Measurements from ENCODE around the gene POU2AF3.
A peak's percentile ranks its signal among the peaks of the same experiment; 100 is the strongest.
"Not testable (repeated sequence)": the region's sequence is repeated elsewhere in the genome, so short reads cannot be mapped to it uniquely, and the experiment has no call there.

POU2AF3 gene

DNA sequence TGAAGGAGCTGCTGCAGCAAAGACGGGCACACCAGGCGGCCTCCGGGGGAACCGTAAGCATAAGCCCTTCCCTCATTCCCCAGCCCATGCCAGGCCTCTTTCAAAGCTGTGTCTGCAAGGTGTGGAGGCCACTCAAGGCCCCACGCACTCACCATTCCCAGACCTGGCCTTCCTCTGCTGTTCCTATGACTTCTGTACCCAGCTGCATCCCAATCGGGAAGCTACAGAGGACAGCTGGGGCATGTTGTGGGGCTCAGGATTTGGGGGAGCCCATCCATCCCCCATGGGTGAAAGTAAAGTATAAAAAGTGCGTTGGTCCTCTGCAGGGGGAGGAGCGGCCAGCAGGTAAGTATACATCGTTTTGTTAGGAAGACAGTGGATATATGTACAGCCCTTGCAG, 2.2 kb downstream of the POU2AF3 start:
- no peak for FAIRE-seq
- DNase-seq (ENCODE audit: low spot score), result no peak

GRCh38 chr11:111301004-111301841, 2.9 kb downstream of the POU2AF3 start:
- FAIRE-seq (no peak), DNase-seq (ENCODE audit: low spot score) (no peak)

DNA sequence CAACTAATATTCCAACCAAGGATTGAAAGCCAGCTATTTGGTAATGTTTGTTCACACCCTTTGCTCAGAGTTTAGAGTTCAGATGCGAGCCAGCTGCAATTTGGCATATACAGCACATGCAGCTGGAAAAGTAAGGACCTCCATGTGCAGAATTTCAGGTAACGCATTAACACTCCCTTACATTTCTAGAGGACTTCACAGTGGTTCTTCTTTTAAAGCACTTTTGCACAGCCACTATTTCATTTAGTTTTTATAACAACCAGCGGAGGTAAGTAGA, 3.4 kb downstream of the POU2AF3 start:
- FAIRE-seq (no peak), DNase-seq (ENCODE audit: low spot score) (no peak)

DNA sequence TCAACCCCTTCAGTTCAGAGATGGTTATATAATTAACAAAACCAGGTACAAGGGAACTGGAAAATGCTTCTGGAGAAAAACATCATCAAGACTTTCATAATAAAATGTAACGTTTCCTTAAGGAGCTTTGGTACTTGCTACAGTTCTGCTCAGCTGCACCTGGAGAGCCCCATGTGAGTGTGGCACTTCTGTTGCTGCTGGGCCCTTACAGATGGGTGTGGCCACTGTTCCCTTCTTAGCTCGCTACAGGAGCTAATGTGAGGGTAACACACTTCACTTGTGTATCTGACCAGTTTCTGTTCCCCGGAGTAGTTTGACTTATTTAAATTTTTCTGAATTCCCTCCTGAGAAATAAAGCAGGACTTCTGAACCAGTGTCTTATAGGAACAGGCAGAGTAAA, 4.0 kb downstream of the POU2AF3 start:
- DNase-seq (ENCODE audit: low spot score) (no peak), FAIRE-seq (no peak)

- FAIRE-seq (no peak), DNase-seq (ENCODE audit: low spot score) (no peak)
Measured at GRCh38 chr11:111303461-111303860, 5.1 kb downstream of the POU2AF3 start.

- peak; percentile 13 for FAIRE-seq
Measured at GRCh38 chr11:111305162-111305802, 6.9 kb downstream of the POU2AF3 start.

DNA sequence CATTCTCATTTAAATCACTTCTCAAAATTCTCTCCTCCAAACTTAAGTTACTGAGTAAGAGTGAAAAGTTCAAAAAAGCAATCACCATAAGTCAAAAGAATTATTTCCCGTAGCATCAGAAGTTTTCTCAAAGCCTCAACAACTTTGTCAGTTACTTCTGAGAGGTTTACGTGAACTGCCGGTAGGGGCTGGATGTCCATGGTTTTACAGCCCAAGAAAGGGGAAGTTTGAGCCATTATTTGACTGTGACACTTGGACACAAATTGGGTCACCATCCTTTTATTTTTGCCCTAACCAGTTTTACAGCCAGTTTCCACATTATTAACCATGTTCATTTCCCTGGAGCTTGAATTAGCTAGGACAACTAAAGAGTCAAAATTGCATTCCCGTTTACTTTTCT, 7.5 kb downstream of the POU2AF3 start:
- DNase-seq (ENCODE audit: low spot score), result no peak
- no peak for FAIRE-seq

More at GRCh38 chr11:111305162-111305802, 6.9 kb downstream of the POU2AF3 start:
- DNase-seq (ENCODE audit: low spot score), result no peak

DNA sequence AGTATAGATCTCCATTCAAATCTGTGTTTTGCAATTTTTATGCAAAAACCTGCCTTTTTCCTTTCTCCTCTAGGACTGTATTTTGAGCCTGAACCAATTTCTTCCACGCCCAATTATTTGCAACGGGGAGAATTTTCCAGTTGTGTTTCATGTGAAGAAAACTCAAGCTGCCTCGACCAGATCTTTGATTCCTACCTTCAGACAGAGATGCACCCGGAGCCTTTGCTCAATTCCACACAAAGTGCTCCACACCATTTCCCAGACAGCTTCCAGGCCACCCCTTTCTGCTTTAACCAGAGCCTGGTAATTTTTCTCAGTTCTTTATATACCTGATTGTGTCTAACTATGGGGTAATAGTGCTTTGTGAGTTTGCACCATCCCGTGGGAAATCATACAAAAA, 8.0 kb downstream of the POU2AF3 start:
- no peak for DNase-seq (ENCODE audit: low spot score)
- FAIRE-seq, result no peak

DNA sequence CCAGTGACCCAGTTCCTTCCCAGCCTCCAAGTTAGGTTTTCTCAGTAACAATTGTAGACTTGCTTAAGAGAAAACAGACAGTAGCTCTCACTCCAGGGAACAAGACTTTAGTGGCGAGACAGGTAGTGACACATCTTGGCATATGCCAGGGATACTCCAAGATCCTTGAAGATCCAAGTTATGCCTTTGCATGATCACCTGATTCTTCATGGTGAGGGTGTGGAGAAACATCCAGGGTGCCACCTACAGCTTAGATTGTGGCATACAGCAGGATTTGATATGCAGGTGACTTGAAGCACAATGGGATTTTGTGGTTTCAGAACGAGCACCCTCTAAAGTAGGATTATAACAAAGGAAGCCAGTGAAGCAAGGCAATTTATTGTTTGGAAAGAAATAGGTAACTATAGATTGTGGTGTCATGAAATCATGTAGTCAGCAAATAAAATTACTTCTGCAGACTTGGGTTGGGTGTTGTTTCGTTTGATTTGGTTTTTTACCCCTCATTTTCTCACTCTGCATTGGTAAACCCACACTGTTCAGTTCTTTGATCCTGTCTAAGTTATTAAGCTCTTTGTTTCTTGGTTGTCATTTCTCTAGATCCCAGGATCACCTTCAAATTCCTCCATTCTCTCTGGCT, 9.2 kb downstream of the POU2AF3 start:
- no peak for FAIRE-seq
- DNase-seq (ENCODE audit: low spot score), result no peak

DNA sequence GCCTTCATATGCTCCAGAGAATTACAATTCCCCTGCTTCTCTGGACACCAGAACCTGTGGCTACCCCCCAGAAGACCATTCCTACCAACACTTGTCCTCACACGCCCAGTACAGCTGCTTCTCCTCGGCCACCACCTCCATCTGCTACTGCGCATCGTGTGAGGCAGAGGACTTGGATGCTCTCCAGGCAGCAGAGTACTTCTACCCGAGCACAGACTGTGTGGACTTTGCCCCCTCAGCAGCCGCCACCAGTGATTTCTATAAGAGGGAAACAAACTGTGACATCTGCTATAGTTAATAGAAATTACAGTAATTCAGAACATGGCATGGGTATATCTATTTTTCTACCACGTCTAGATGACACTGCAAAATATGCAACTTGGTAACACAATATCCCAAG, 9.8 kb downstream of the POU2AF3 start:
- DNase-seq (ENCODE audit: low spot score) (no peak), FAIRE-seq (peak; percentile 27)

DNA sequence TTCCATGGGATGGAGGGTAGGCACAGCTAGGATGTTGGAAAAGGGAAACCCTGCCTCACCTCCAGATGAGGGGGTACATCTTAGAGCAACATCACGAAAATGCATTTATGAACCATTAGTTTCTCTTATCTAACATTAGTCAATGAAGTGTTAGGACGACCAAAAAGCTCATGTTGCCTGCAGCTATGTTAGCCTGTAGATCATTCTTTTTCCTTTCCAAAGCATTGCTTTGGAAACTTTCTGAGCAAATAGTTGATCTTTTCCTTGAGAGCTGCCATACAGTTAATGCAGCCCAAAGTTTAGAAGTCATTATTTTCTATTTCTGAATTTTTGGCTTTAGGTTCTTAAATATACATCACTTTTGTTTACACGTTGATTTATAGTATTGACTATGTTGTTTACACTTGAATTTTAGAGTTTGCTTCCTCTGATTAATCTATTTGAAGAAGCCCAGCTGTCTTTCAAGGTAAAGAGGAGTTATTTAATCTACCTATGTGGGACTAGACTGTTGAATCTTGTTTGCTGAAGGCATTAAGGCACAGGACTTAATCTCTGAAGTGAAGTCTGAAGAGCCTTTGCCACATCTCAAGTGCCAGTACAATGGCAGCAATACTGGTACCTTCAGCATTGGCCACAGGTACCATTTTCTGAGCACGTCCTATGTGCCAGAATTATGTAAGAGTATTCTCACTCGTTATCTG, 11.0 kb downstream of the POU2AF3 start:
- DNase-seq (ENCODE audit: low spot score) (no peak), FAIRE-seq (no peak)

DNA sequence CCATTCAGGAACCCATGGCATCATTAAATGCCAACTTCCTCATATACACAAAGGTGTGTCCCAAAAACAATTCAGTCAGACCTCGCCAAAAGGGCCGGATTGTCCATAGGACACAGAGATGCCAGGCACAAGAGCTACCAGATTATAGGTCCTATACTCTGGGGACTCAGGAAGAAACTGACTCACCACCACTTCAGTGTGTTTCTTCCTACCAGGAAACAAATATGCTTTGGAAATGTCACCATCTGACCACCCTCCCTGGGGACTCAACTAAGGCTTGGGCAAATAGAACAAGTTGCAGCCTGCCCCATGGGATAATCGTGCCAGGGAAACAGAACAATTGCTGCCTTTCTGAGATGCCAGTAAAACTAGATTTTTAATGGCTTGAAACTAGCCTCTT, 11.7 kb downstream of the POU2AF3 start:
- no peak for DNase-seq (ENCODE audit: low spot score)
- FAIRE-seq, result no peak

DNA sequence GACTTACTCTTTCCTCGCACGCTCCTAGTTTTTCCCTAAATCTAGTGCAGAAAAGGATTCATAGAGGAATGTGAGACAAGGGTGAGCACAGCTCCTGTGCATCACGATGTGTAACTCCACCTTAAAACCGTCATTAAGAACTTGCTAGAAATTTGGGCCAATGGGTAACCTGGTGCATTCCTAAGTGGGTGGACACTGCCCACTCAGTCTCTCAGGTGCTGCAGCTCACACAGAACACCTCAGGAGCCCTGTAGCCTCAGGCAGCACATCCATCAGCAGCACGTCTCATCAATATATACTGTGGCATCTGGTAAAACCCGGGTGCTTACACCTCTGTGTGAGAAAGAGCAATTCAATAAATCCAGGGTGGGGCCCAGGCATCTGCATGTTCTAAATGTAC, 12.4 kb downstream of the POU2AF3 start:
- FAIRE-seq, result no peak
- no peak for DNase-seq (ENCODE audit: low spot score)

- no peak for FAIRE-seq
Measured at GRCh38 chr11:111312076-111312475, 13.7 kb downstream of the POU2AF3 start.

DNA sequence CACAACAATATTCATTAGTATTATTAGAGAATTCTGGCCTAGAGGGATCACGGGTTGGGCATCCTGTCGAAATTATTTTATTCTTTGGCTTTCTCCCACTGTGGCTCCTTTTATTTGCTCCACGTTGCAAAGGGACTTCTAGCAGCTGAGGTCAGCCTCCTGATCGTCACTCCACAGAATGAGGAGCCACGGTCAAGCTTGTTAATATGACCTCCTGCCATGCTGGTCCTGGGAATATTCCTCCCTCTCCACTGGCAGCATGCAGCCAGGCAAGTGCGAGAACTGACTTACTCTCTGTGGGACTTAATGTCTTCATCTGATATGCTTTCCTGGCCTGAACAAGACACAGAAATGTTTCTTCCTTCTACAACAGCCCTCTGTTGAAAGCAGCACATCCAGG, 20.9 kb downstream of the POU2AF3 start:
- peak; percentile 71 for FAIRE-seq
- no peak for DNase-seq (ENCODE audit: low spot score)

More at GRCh38 chr11:111312076-111312475, 13.7 kb downstream of the POU2AF3 start:
- DNase-seq (ENCODE audit: low spot score), result no peak

- not testable (repeated sequence) for DNase-seq (ENCODE audit: low spot score); FAIRE-seq
Measured at GRCh38 chr11:111320199-111320598, 21.9 kb downstream of the POU2AF3 start.

DNA sequence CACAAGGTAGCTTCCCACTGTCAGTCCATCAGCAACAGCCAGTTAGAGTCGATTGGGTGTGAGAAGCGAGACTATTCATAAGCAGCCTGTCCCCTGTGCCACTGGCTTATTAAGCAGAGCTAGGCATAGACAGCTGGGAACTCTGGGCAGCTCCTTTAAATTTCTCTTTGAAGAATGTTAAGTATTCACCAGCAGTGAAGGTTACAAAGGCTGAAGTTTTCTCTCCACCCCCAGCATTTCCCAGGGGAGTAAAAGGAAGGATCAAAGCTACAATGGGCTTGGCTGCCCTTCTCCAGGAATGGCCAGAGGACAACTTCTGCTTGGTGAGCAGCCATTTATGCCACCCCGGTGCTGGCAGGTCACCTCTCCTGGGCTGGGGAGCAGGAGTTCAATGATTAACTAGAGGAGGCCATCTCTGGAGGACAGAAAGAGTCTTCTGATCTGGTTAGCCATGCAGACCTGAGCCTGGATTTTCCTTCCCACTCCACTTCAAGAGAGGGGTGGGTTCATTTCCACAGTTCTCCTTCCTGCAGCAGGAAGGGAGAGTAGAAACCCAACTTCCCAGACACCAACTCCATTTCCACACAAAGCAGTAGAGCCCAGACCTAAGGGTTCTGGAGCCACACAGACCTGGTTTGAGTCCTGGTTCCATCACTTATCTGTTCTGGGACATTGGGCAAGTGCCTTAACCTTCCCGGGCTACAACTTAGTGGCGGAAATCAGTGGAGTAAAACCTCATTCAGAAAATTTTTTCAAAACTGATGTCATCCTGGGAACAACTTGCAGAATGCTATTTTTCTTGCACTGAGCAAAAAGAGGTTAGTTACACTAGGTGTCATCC, 22.6 kb downstream of the POU2AF3 start:
- no peak for FAIRE-seq
- no peak for DNase-seq (ENCODE audit: low spot score)

GRCh38 chr11:111322534-111322933, 24.2 kb downstream of the POU2AF3 start:
- no peak for FAIRE-seq
- DNase-seq (ENCODE audit: low spot score), result no peak

GRCh38 chr11:111324277-111324720, 26.0 kb downstream of the POU2AF3 start:
- FAIRE-seq (no peak), DNase-seq (ENCODE audit: low spot score) (no peak)

GRCh38 chr11:111325259-111325658, 26.9 kb downstream of the POU2AF3 start:
- DNase-seq (ENCODE audit: low spot score) (no peak), FAIRE-seq (no peak)

DNA sequence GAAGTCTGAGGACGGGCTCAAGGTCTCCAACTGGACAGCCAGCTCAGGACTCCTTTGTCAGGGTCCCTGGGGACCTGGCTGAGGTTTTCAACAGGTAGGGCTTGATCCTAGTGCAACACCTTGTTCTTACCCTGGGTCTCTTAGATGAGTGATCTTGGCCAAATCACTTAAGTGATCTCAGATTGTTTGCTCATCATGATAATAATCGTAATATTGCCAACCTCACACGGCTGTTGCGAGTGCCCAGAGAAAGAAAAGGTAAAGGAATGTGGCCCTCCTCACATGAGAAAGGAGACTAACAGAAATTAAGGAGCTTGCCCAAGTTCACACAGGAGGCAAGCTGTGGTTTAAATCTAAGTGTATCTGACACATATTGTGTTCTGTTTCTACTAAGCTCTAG, 28.5 kb downstream of the POU2AF3 start:
- DNase-seq (ENCODE audit: low spot score) (no peak), FAIRE-seq (no peak)
